ENCODE results near the gene WNT16.

GRCh38 chr7:121337398-121337797, 8.6 kb downstream of the WNT16 start:
- TF ChIP-seq GATA2 (IDR thresholded peaks at IDR 0.05; ENCODE audit: low read depth, low read length) (no peak), GATA3 (IDR thresholded peaks at IDR 0.05; ENCODE audit: low read depth, low read length) (no peak)
